Small intestine (tissue), 7 donors: ENCODE results near the gene ATOH8. TPM values are rescaled to one million over a fixed set of nuclear protein-coding genes. Genes with fewer than 3 reads are reported as not detected.

Experiments used
- DNase-seq, 2 donors: peaks; one replicate each; pipeline versions ENCODE4 v3.0.0 to v3.0.0-alpha.2; 2013
- FAIRE-seq: peaks from 2 replicates; lab custom pipeline; 2012; peaks lifted over from hg19 to GRCh38; lab: Jason Lieb, UNC
- H3K27ac ChIP-seq, 3 donors: one replicate each; pipeline ENCODE4 v1.5.1; 2013; ENCODE audit warnings: low read length in 2 of 3, mild to moderate bottlenecking in 2 of 3, control low read depth in 1 of 3, inconsistent platforms in 1 of 3, low read depth in 1 of 3, moderate library complexity in 1 of 3
- H3K27me3 ChIP-seq, 3 donors: one replicate each; pipeline ENCODE4 v1.6.1; 2013; ENCODE audit warnings: low read length in 3 of 3, inconsistent platforms in 1 of 3; ENCODE audit not compliant: control insufficient read depth in 3 of 3, insufficient read depth in 3 of 3
- H3K36me3 ChIP-seq, 3 donors: one replicate each; pipeline ENCODE4 v1.6.1; 2013; ENCODE audit warnings: low read length in 3 of 3, inconsistent platforms in 1 of 3, low read depth in 1 of 3, mild to moderate bottlenecking in 1 of 3, moderate library complexity in 1 of 3; ENCODE audit not compliant: control insufficient read depth in 3 of 3, insufficient read depth in 2 of 3
- H3K4me1 ChIP-seq, 3 donors: one replicate each; pipeline ENCODE4 v1.6.1; 2013; ENCODE audit warnings: low read length in 2 of 3, inconsistent platforms in 1 of 3, low read depth in 1 of 3, mild to moderate bottlenecking in 1 of 3, moderate library complexity in 1 of 3; ENCODE audit not compliant: control insufficient read depth in 3 of 3, insufficient read depth in 2 of 3
- H3K4me3 ChIP-seq, 3 donors: one replicate each; pipeline ENCODE4 v1.5.1; 2013; ENCODE audit warnings: low read length in 3 of 3, control low read depth in 1 of 3, inconsistent platforms in 1 of 3, low read depth in 1 of 3, mild to moderate bottlenecking in 1 of 3, moderate library complexity in 1 of 3
- H3K9me3 ChIP-seq, 2 donors: one replicate each; pipeline ENCODE4 v1.6.1; 2013; ENCODE audit warnings: low read depth in 1 of 2, low read length in 1 of 2; ENCODE audit not compliant: control insufficient read depth in 2 of 2, insufficient read depth in 1 of 2
- WGBS, 3 donors: extraction: QIAGEN DNeasy Blood & Tissue Kit; methylation state at CpG; one replicate each; pipeline ENCODE4 v1.1.7; 2013; 5-methylcytosine and 5-hydroxymethylcytosine counted together
- polyA plus RNA-seq, 4 donors: library from polyadenylated mRNA; stranded (reverse) in 3 of 4; unstranded in 1 of 4; fragments of 200-250 nt in 3 of 4; fragments of 120-200 nt in 1 of 4; gene quantifications; one replicate each; pipeline versions ENCODE4 v1.2.1 to v1.2.3, GENCODE V29; 2013
- donor health status: healthy with polysubstance abuse.
- donor health status: control.
- donor health status: control.
- donor health status: Bipolar disorder and iron deficiency.
- donor health status: healthy.

Gene ATOH8
- polyA plus RNA-seq, 4 donors: 1.6 to 18.4 (median 3.7) TPM

DNA sequence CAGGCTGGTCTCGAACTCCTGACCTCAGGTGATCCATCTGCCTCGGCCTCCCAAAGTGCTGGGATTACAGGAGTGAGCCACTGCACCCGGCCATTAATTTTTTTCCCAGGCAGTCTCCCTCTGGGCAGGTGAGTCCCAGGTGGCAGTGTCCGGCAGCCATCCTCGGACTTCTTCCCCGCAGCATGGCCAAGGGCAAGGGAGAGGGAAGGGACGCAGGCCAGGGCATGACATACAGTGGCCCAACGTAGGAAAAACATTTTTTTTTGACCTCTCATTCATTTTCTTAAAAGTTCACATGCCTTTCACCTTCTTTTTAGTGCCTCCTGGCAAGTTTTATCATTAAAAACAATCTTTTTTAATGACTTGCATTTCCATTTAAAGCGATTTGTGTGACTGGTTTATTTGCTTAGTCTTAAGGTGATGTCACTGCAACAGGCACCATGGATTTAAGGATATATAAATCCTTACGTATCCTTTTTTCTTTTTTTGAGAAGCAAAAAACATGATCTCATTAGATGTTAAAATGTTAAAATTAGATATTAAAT is 23.0 kb upstream of the ATOH8 start:
- DNase-seq (no peak), FAIRE-seq (no peak)
- no peaks in the 10 kb centered on the region for H3K4me1 ChIP-seq

DNA sequence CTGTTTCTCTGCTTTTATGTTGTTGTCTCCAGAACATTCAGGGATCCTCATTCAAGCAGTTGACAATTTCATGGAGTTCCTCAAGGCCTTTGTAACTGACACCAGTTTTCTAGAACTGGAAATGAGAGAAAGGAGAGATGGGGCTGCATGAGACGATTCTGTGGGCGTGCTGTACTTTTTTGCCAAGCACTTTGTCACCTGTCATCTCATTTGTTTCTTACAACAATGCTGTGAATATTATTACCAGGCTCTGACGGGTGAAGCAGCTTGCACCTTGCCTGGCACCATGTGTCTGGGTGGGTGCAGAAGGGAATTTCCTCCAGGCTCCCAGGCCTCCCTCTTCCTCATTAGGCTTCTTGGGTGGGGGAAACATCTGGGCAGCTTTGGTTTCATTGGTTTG is 22.2 kb upstream of the ATOH8 start:
- Histone ChIP-seq H3K9me3 (no peaks in the 10 kb centered on the region), H3K4me1 (no peaks in the 10 kb centered on the region), H3K27me3 (peaks cover 0 to 17% (median 0%) of the 10 kb centered on the region in 3 donors), H3K27ac (no peak overlapping the region), H3K4me3 (no peak overlapping the region), H3K36me3 (no peaks in the 10 kb centered on the region)
- FAIRE-seq (no peak), DNase-seq (no peak)
- 61 to 73% (median 67%) methylated on average over 3 of the region's 3 CpGs for WGBS, 3 donors

More for the DNA sequence above, 23.0 kb upstream of the ATOH8 start:
- no peaks in the 10 kb centered on the region for H3K9me3 ChIP-seq
- H3K36me3 ChIP-seq: no peaks in the 10 kb centered on the region
- WGBS, 3 donors: 74 to 88% (median 77%) methylated on average over 9 to 10 of the region's 10 CpGs
- peaks cover 0 to 16% (median 0%) of the 10 kb centered on the region in 3 donors for H3K27me3 ChIP-seq
- H3K4me3 ChIP-seq: no peak overlapping the region
- no peak overlapping the region for H3K27ac ChIP-seq

DNA sequence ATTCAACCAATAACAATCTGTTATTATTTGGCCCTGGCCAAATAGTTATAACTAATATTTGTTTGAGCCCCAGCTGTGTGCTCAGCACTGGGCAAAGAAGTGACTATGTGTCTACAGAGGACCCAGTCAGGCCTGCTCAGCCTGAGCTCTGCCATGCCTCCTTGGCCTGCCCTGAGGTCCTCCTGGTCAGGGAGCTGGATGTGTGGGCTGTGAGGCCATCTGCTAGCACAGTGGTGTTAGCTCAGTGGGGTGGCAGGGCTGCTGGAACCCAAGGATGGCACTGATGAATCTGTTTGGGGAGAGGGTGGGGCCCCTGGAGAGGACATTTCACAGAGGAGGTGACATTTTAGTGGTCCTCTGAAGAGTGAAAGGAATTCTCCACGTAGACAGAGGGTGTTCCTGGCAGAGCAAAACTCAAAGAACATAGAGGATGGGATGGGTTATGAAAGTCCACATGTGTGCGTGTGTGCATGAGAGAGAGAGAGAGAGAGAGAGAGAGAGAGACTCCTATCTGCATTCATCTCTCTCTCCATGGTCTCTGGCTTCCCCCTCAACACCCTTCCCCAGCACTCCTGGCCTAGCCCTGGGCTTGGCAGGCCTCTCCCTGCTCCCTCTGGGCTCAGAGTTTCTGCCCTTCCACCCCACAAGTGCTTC is 21.2 kb upstream of the ATOH8 start:
- WGBS, 3 donors: 70 to 75% (median 74%) methylated on average over 2 of the region's 2 CpGs
- Histone ChIP-seq H3K36me3 (no peaks in the 10 kb centered on the region), H3K4me1 (no peaks in the 10 kb centered on the region), H3K27ac (no peak overlapping the region), H3K4me3 (no peak overlapping the region), H3K9me3 (no peaks in the 10 kb centered on the region), H3K27me3 (peaks cover 0 to 22% (median 0%) of the 10 kb centered on the region in 3 donors)
- DNase-seq (no peak), FAIRE-seq (no peak)

DNA sequence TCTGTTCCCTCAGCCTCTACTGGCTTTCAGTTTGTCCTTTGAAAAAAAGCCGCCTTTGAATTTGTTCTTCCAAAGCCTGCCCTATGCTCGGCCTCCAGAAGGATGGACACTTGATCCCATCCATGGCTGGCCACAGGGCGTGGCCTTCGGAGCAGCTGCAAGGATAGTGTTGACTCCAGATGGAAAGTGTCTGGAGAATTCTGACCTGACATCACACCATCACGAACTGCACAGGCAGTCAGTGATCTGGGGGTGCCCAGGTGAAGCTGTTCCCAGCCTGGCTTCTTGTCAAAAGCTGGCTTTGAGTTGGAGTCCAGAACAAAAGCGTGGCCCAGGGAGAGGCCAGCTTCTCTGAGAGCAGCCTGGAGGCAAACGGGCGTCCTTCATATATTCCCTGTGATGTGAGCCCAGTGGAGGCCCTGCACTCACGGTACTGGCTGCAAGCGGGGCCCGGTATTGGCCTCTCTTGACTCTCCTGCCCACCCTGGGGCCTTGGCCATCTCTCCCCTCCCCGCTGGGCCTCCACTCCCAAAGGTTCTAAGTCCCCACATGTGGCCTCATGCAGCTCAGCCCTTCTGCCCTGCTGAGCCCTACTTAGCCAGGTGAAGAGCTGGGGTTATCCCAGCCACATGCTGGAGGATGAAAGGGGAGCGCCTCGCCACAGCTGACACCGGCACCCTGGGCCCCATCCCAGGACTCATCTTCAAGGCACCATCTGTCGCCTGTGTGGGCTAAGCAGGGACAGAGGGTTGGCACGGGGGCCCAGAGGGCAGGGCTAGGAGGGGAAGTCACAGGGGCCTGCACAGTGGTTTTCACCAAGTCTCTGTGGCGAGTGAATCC is 20.4 kb upstream of the ATOH8 start:
- no peak for FAIRE-seq
- H3K27me3 ChIP-seq: peaks cover 0 to 22% (median 0%) of the 10 kb centered on the region in 3 donors

DNA sequence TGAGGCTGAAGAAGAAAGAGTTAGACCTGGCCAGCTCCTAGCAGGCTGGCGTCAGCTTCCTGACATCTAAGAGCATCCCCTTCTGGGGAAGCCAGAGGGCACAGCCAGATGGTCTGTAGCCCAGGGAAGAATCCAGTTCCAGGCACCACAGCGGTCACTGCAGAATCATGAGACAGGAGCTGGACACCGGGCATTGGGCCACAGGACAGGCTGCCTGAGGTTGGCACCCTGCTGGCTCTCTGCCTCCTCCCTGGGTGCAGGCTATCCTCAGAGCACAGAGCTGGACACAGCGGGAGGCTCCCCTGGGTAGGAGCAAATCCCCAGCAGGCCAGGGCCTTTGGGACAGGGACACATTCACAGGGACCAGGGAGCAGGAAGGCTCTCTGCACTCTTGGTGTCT is 19.8 kb upstream of the ATOH8 start:
- H3K9me3 ChIP-seq: no peaks in the 10 kb centered on the region
- 93 to 95% (median 93%) methylated on average over 4 of the region's 4 CpGs for WGBS, 3 donors
- H3K27ac ChIP-seq: no peak overlapping the region
- no peaks in the 10 kb centered on the region for H3K36me3 ChIP-seq
- FAIRE-seq (no peak), DNase-seq (no peak)
- peaks cover 0 to 19% (median 0%) of the 10 kb centered on the region in 3 donors for H3K27me3 ChIP-seq
- H3K4me3 ChIP-seq: no peak overlapping the region
- H3K4me1 ChIP-seq: no peaks in the 10 kb centered on the region

More for the DNA sequence above, 20.4 kb upstream of the ATOH8 start:
- no peaks in the 10 kb centered on the region for H3K4me1 ChIP-seq
- H3K9me3 ChIP-seq: no peaks in the 10 kb centered on the region
- no peak for DNase-seq
- WGBS, 3 donors: 82 to 88% (median 86%) methylated on average over 18 of the region's 18 CpGs
- no peak overlapping the region for H3K27ac ChIP-seq
- no peaks in the 10 kb centered on the region for H3K36me3 ChIP-seq
- H3K4me3 ChIP-seq: no peak overlapping the region

DNA sequence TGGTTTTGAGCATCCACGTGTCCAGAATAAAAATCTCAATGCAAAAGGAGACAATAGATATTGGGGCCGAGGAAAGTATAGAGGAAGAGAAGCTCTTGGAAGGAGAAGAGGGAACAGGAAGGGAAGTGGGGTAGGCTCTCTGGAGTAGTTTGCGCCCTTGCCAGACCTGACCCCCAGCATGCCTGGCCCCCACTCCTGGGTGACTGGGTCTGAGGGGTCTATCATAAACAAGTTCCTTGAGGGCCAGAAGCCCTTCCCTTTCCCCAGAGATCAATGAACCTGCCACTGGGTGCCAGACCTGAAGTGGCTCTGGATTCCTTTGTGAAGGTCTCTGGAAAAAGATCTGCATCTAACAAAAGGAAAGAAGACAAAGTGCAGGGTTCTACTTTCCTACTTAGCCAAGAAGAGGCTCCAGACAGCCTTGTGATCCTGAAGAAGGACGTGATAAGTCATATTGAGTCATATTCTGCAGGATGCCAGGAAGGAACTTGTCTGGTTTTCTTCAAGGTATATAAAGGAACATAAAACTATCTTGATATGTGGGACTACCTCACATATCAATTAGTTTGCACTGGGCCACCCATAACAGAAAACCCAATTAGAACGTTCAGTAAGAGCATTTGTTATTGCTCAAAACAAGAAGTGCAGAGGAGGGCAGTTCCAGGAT is 18.7 kb upstream of the ATOH8 start:
- Histone ChIP-seq H3K27ac (no peak overlapping the region), H3K4me3 (no peak overlapping the region), H3K27me3 (peaks cover 0 to 16% (median 0%) of the 10 kb centered on the region in 3 donors), H3K9me3 (peaks cover 0 to 3% of the 10 kb centered on the region in 2 donors), H3K4me1 (no peaks in the 10 kb centered on the region), H3K36me3 (no peaks in the 10 kb centered on the region)
- FAIRE-seq: no peak
- 70 to 82% (median 77%) methylated on average over 5 of the region's 5 CpGs for WGBS, 3 donors
- DNase-seq: no peak

DNA sequence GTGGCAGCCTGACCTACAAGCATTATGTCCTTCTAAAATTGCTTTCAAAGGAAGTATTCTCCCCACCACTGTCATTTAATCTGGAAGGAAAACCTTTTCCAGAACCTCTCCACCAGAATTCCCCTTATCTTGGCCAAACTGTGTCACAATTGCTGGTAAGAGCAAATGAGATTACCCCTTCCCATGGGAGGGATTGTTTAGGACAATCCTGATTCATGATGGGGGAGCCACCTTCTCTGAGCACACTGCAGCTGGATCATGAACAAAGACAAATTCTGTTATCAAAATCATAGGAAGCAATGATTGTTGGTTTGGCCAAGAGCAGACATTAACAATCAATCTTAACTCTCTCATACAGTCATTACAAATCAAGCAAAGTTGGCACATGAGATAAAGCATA is 18.1 kb upstream of the ATOH8 start:
- Histone ChIP-seq H3K36me3 (no peaks in the 10 kb centered on the region), H3K9me3 (peaks cover 0 to 3% of the 10 kb centered on the region in 2 donors), H3K27ac (no peak overlapping the region), H3K4me1 (no peaks in the 10 kb centered on the region), H3K4me3 (no peak overlapping the region), H3K27me3 (peaks cover 0 to 18% (median 0%) of the 10 kb centered on the region in 3 donors)
- no peak for FAIRE-seq
- DNase-seq: no peak
